ENCODE data around the gene KCNK3.

KCNK3 gene

GRCh38 chr2:26756337-26756736, 63.8 kb downstream of the KCNK3 start:
- H3K27ac ChIP-seq (ENCODE audit: low read length), result no peak overlapping the region
- no peaks in the 10 kb centered on the region for H3K36me3 ChIP-seq (replicated peaks; ENCODE audit: insufficient read depth, low read length)
- H3K9me2 ChIP-seq (replicated peaks; ENCODE audit: insufficient read depth, low read length), result no peaks in the 10 kb centered on the region
- no peak overlapping the region for H3K4me3 ChIP-seq (ENCODE audit: low read length)
- H3K4me2 ChIP-seq (ENCODE audit: low read depth, low read length), result no peak overlapping the region
- H3K4me1 ChIP-seq (ENCODE audit: low read length), result no peaks in the 10 kb centered on the region
- no peak overlapping the region for H2AFZ ChIP-seq (ENCODE audit: low read length)
- no peaks in the 10 kb centered on the region for H3F3A ChIP-seq (ENCODE audit: insufficient read depth, low read length)
- no peaks in the 10 kb centered on the region for H3K9me3 ChIP-seq (replicated peaks; ENCODE audit: insufficient read depth, low read length)
- no peaks in the 10 kb centered on the region for H3K27me3 ChIP-seq (replicated peaks; ENCODE audit: insufficient read depth, low read length)
- H3K79me2 ChIP-seq (ENCODE audit: low read length), result no peaks in the 10 kb centered on the region
- DNase-seq, result no peak
- H3K9ac ChIP-seq (ENCODE audit: low read length), result no peak overlapping the region
- H4K20me1 ChIP-seq (ENCODE audit: insufficient read depth, low read length), result no peaks in the 10 kb centered on the region
- no peak for TF ChIP-seq EZH2phosphoT487 (IDR thresholded peaks at IDR 0.05; ENCODE audit: low read length)
- no peak for TF ChIP-seq EZH2 (optimal IDR thresholded peaks at IDR 0.05; ENCODE audit: low read depth, low read length)
- TF ChIP-seq CTCF (IDR thresholded peaks at IDR 0.05; ENCODE audit: low read length), result no peak

- Histone ChIP-seq H3K36me3 (replicated peaks; ENCODE audit: insufficient read depth, low read length) (no peaks in the 10 kb centered on the region), H3K4me1 (ENCODE audit: low read length) (no peaks in the 10 kb centered on the region), H4K20me1 (ENCODE audit: insufficient read depth, low read length) (no peaks in the 10 kb centered on the region), H3K4me3 (ENCODE audit: low read length) (no peak overlapping the region), H3F3A (ENCODE audit: insufficient read depth, low read length) (no peaks in the 10 kb centered on the region), H2AFZ (ENCODE audit: low read length) (no peak overlapping the region), H3K9ac (ENCODE audit: low read length) (no peak overlapping the region), H3K9me3 (replicated peaks; ENCODE audit: insufficient read depth, low read length) (no peaks in the 10 kb centered on the region), H3K4me2 (ENCODE audit: low read depth, low read length) (no peak overlapping the region; the same call in 1 of the 2 replicates), H3K79me2 (ENCODE audit: low read length) (no peaks in the 10 kb centered on the region), H3K9me2 (replicated peaks; ENCODE audit: insufficient read depth, low read length) (no peaks in the 10 kb centered on the region), H3K27ac (ENCODE audit: low read length) (no peak overlapping the region), H3K27me3 (replicated peaks; ENCODE audit: insufficient read depth, low read length) (no peaks in the 10 kb centered on the region)
- no peak for TF ChIP-seq CTCF (IDR thresholded peaks at IDR 0.05; ENCODE audit: low read length)
- TF ChIP-seq EZH2 (optimal IDR thresholded peaks at IDR 0.05; ENCODE audit: low read depth, low read length), result no peak
- TF ChIP-seq EZH2phosphoT487 (IDR thresholded peaks at IDR 0.05; ENCODE audit: low read length), result no peak
- DNase-seq, result no peak
These were observed 65.6 kb downstream of the KCNK3 start for GRCh38 chr2:26757873-26758789.

- Histone ChIP-seq H3K4me1 (ENCODE audit: low read length) (no peaks in the 10 kb centered on the region), H3K4me3 (ENCODE audit: low read length) (no peak overlapping the region), H3K4me2 (ENCODE audit: low read depth, low read length) (no peak overlapping the region), H3K9me2 (replicated peaks; ENCODE audit: insufficient read depth, low read length) (no peaks in the 10 kb centered on the region), H3K36me3 (replicated peaks; ENCODE audit: insufficient read depth, low read length) (no peaks in the 10 kb centered on the region), H3F3A (ENCODE audit: insufficient read depth, low read length) (no peaks in the 10 kb centered on the region), H3K27ac (ENCODE audit: low read length) (no peak overlapping the region), H3K79me2 (ENCODE audit: low read length) (no peaks in the 10 kb centered on the region), H4K20me1 (ENCODE audit: insufficient read depth, low read length) (no peaks in the 10 kb centered on the region), H3K9me3 (replicated peaks; ENCODE audit: insufficient read depth, low read length) (no peaks in the 10 kb centered on the region), H3K27me3 (replicated peaks; ENCODE audit: insufficient read depth, low read length) (no peaks in the 10 kb centered on the region), H2AFZ (ENCODE audit: low read length) (no peak overlapping the region), H3K9ac (ENCODE audit: low read length) (no peak overlapping the region)
- TF ChIP-seq EZH2phosphoT487 (IDR thresholded peaks at IDR 0.05; ENCODE audit: low read length) (no peak), EZH2 (optimal IDR thresholded peaks at IDR 0.05; ENCODE audit: low read depth, low read length) (no peak)
- DNase-seq, result no peak
These were observed 66.3 kb downstream of the KCNK3 start for GRCh38 chr2:26758790-26759321.
